Activated CD8-positive, alpha-beta T cell treated with anti-CD3 and anti-CD28 coated beads for 36 hours (primary cell): Measurements from ENCODE around the gene SPINK2. TPM values are rescaled to one million over a fixed set of nuclear protein-coding genes. Genes with fewer than 3 reads are reported as not detected.

ENCODE experiments used
- ATAC-seq: fragments of 200-7000 bp; cut with Tn5 transposase; one replicate; pipeline ENCODE4 v1.10.0; 2021; ENCODE audit warnings: mild to moderate bottlenecking, moderate library complexity
- CTCF ChIA-PET: fragments of 350-600 bp; sonication (Branson Sonifier 250); formaldehyde crosslinking; loops from one replicate; lab custom pipeline; 2021; ENCODE audit warnings: antibody characterized with exemption; lab: Charles Lee
- POLR2A ChIA-PET: fragments of 350-600 bp; sonication (Branson Sonifier 250); formaldehyde crosslinking; loops from one replicate; lab custom pipeline; 2021; ENCODE audit warnings: antibody characterized with exemption; lab: Charles Lee
- DNase-seq: peaks from one replicate; pipeline ENCODE4 v3.0.0-alpha.2; 2020
- H3K27ac Mint-ChIP-seq: one replicate; pipeline ENCODE4 v1.8.0; 2021; ENCODE audit warnings: mild to moderate bottlenecking, mixed read lengths
- H3K27me3 Mint-ChIP-seq: one replicate; pipeline ENCODE4 v1.8.0; 2021; ENCODE audit warnings: mixed read lengths
- H3K36me3 Mint-ChIP-seq: one replicate; pipeline ENCODE4 v1.8.0; 2021; ENCODE audit warnings: low read depth, mixed read lengths
- H3K4me1 Mint-ChIP-seq: one replicate; pipeline ENCODE4 v1.8.0; 2021; ENCODE audit warnings: low read depth, mixed read lengths
- H3K4me3 Mint-ChIP-seq: one replicate; pipeline ENCODE4 v1.8.0; 2021; ENCODE audit warnings: mild to moderate bottlenecking, moderate library complexity, mixed read lengths
- H3K9me3 Mint-ChIP-seq: one replicate; pipeline ENCODE4 v1.8.0; 2021; ENCODE audit warnings: mixed read lengths
- CTCF ChIP-seq: fragments of 200-600 bp; IDR thresholded peaks from one replicate; pipeline ENCODE4 v1.8.0; 2022; ENCODE audit warnings: antibody characterized with exemption, mild to moderate bottlenecking
- intact Hi-C: fragments of 100-400 bp; cut with micrococcal nuclease; formaldehyde crosslinking; loops from one replicate; pipeline ENCODE4 v1.10.0; 2022
- total RNA-seq, 2 experiments: library from RNA; stranded (reverse); gene quantifications; one replicate each; pipeline ENCODE4 v1.2.3, GENCODE V29; 2021

Gene SPINK2
- total RNA-seq, 2 experiments from 2014 or later = 0.81 TPM; not detected in 1

GRCh38 chr4:56768763-56769162 is 52.7 kb downstream of the SPINK2 start:
- ATAC-seq = no peak

GRCh38 chr4:56768316-56768715 is 53.2 kb downstream of the SPINK2 start:
- Mint-ChIP-seq H3K9me3 (no peaks in the 10 kb centered on the region), H3K27me3 (no peaks in the 10 kb centered on the region), H3K4me1 (no peaks in the 10 kb centered on the region), H3K36me3 (no peaks in the 10 kb centered on the region), H3K27ac (no peak overlapping the region), H3K4me3 (no peak overlapping the region)
- intact Hi-C loops = no loop called here
- TF ChIP-seq CTCF = no peak
- ChIA-PET CTCF (interaction anchor here (1.2 to 1.5 kb wide), 2 partner anchors 68 to 193 kb away, joined by 3 to 5 read pairs; no protein-coding TSS in a partner anchor), POLR2A (interaction anchor here (0.8 kb wide), 1 partner anchor 11 kb away, joined by 3 read pairs; no protein-coding TSS in a partner anchor)
- ATAC-seq = peak; percentile 42
- DNase-seq = no peak

More at GRCh38 chr4:56768763-56769162, 52.7 kb downstream of the SPINK2 start:
- Mint-ChIP-seq H3K4me1 (no peaks in the 10 kb centered on the region), H3K4me3 (no peak overlapping the region), H3K9me3 (no peaks in the 10 kb centered on the region), H3K36me3 (no peaks in the 10 kb centered on the region), H3K27me3 (no peaks in the 10 kb centered on the region), H3K27ac (no peak overlapping the region)
- intact Hi-C loops = no loop called here
- ChIA-PET POLR2A (no interaction called here), CTCF (no interaction called here)
- TF ChIP-seq CTCF = no peak
- DNase-seq = peak; percentile 28

- intact Hi-C loops = no loop called here
- H3K27me3 Mint-ChIP-seq = no peaks in the 10 kb centered on the region
- H3K4me1 Mint-ChIP-seq = peaks cover 5% of the 10 kb centered on the region
- H3K4me3 Mint-ChIP-seq = no peak overlapping the region
- DNase-seq = no peak
- ATAC-seq = no peak
- TF ChIP-seq CTCF = no peak
- no peaks in the 10 kb centered on the region for H3K9me3 Mint-ChIP-seq
- POLR2A ChIA-PET = interaction anchor here (0.6 to 0.8 kb wide), 2 partner anchors 10 to 46 kb away, joined by 3 read pairs; no protein-coding TSS in a partner anchor
- no peaks in the 10 kb centered on the region for H3K36me3 Mint-ChIP-seq
- CTCF ChIA-PET = interaction anchor here (1.0 to 1.5 kb wide), 5 partner anchors 9 to 192 kb away, joined by 3 to 6 read pairs (median 3); no protein-coding TSS in a partner anchor
- no peak overlapping the region for H3K27ac Mint-ChIP-seq
Measured at GRCh38 chr4:56767567-56767966, 53.9 kb downstream of the SPINK2 start.

GRCh38 chr4:56764775-56765174 is 56.7 kb downstream of the SPINK2 start:
- POLR2A ChIA-PET = no interaction called here
- no peak for ATAC-seq
- CTCF ChIA-PET = no interaction called here

More at GRCh38 chr4:56764775-56765174, 56.7 kb downstream of the SPINK2 start:
- intact Hi-C loops = no loop called here
- H3K27me3 Mint-ChIP-seq = no peaks in the 10 kb centered on the region
- no peaks in the 10 kb centered on the region for H3K36me3 Mint-ChIP-seq
- H3K27ac Mint-ChIP-seq = no peak overlapping the region
- H3K4me3 Mint-ChIP-seq = no peak overlapping the region
- peaks cover 12% of the 10 kb centered on the region for H3K4me1 Mint-ChIP-seq
- no peak for DNase-seq
- TF ChIP-seq CTCF = no peak
- H3K9me3 Mint-ChIP-seq = no peaks in the 10 kb centered on the region
